NOMO-1 (cell line): Measurements from ENCODE around the gene CASP9.
A peak's percentile ranks its signal among the peaks of the same experiment; 100 is the strongest.
"Not testable (repeated sequence)": the region's sequence is repeated elsewhere in the genome, so short reads cannot be mapped to it uniquely, and the experiment has no call there.

Experiments used
- DNase-seq, 2 experiments: peaks; one replicate each; lab custom pipeline; 2025; ENCODE audit not compliant: unreplicated experiment in 2 of 2; lab: John Stamatoyannopoulos, UW

CASP9 gene

DNA sequence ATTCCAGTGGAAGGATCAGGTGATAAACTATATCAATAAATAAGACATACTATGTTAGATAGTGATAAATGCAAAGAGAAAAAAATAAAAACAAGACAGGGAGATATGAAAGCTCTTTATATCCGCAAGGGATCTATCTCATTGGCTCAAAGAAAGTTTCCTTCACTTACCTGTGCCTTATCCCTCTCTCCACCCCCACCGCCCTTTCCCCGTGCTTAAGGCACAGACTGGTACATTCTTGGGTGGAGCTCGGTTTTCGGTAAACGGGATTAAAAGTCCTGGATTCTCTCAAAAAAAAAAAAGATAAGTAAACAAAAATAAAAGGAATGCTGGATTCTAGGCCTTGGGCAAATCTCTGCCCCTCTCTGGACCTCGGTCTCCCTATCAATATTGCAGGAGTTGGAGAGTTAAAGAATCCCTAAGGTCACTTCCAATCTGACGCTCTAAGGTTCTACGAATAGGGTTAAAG is 2.0 kb upstream of the CASP9 start:
- DNase-seq: no peak

DNA sequence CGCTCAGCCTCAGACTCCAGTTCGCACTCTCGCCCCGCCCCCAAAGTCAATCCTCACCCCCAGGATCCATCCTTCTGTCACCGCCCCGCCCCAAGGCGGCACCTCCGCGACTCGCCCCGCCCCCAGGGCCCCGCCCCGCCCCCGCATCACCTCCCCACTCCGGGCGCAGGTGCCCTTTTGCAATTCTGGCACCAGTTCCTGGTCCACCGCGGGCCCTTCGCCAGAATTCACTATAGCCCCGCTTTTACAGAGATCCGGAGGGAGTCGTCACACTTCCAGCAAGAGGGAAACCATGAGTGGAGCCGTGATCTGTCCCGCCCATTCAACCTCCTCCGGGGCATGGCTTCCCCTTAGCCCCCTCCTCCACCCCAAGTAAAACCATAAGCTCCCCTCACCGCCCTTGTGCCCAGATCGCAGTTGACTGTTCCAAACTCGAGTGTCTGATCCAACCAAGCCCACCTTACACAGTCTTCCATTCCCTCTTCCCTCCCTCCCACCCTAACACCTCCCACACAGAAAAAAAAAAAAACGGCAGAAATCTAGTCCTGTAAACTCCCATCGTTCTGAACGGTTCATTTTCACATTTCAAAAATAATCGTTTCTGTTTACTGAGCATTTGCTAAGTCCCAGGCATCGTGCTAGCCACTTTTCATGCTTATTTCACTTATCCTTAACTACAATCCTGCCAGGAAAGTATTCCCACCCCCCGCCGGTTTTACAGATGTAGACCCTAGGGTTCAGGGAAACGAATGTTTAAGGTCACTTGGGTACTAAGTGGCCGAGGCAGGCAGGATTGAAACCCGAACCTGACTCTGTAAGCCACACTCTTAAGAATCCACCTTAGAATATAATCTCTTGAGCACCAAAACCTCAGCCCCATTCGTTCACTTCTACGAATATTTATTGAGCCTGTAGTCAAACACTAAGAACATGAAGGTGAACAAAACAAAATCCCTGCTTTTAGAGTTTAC is 1.3 kb upstream of the CASP9 start:
- peak in 1 of 2 experiments; percentile 33 for DNase-seq

DNA sequence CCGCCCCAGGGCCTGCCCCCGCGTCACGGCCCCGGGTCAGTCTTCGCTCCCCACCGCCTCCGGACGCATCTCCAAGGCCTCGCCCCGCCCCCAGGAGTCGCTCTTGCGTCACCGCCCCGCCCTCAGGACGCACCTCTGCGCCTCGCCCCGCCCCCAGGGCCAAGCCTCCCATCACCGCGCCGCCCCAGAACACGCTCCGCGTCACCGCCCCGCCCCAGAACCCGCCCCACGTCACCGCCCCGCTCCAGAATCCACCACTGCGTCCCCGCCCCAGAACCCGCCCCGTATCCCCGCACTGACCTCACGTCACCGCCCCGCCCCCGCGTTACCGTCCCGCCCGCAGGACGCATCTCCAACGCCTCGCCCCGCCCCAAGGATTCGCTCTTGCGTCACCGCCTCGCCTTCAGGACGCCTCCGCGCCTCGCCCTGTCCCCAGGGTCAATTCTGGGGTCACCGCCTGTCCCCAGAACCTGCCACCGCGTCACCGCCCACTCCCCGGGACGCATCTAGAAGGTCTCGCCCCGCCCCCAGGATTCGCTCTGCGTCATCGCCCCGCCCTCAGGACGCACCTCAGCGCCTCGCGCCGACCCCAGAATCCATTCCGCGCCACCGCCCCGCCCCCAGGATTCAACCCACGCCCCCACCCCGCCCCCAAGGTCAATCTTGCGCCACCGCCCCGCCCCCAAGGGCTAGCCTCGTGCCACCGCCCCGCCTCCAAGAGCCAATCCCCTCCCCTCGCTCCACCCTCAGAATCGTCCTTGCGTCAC is 451 bp upstream of the CASP9 start:
- peak; percentile 94 to 98 for DNase-seq

DNA sequence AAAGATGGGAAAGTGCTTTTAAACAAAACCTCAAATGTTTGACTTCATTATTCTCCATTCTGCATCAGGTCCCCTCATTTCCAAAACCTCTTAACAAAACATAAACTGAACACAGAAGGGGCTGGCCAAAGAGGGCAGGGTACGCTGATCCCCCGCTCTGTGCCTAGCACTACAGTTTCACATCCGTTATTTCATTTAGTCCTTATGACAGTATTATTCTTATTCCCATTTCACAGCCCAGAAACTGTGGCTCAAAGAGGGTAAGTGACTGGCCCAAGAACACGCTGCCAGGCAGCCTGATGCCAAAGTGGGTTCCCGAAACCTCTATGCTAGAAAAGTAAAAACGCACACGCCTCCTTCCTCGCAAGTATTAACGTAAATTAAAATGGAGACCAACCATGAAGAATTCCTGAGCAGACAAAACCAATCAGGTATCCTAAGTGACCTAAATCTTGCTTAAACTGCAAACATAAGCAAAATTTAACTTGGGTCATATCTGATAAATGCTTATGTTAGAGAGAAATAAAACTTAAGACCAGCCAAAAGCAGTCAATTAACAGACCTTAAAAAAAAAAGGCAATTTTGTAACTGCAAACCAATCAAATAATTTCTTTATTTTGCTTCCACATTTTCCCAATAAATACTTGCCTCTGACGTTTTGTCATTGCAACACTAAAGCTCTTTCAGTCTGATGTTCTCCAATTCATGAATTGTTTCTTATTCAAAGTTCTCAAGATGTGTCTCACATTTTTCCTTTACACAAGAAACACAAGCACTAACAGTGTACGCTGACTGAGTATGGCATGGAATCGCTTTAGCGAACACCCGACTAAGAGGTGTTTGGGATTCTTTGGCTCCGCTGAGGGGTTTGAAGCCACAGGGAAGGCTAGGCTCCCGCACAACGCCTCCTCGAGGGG is 653 bp downstream of the CASP9 start:
- peak in 1 of 2 experiments; percentile 27 for DNase-seq

DNA sequence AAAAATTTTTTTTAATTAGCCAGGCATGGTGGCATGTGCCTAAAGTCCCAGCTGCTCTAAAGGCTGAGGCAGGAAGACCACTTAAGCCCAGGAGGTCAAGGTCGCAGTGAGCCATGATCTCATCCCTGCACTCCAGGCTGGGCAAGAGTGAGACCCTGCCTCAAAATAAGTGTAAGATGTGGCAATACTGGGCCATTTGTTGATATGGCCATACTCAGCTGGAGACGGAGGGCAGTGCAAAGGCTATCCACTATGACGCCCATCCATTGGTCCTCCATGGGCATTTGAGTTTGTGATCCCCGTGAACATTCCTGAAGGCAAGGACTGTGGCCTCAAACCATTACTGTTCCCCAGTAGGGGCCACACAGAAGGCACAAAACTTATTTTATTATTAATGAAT is 1.5 kb downstream of the CASP9 start:
- no peak for DNase-seq

DNA sequence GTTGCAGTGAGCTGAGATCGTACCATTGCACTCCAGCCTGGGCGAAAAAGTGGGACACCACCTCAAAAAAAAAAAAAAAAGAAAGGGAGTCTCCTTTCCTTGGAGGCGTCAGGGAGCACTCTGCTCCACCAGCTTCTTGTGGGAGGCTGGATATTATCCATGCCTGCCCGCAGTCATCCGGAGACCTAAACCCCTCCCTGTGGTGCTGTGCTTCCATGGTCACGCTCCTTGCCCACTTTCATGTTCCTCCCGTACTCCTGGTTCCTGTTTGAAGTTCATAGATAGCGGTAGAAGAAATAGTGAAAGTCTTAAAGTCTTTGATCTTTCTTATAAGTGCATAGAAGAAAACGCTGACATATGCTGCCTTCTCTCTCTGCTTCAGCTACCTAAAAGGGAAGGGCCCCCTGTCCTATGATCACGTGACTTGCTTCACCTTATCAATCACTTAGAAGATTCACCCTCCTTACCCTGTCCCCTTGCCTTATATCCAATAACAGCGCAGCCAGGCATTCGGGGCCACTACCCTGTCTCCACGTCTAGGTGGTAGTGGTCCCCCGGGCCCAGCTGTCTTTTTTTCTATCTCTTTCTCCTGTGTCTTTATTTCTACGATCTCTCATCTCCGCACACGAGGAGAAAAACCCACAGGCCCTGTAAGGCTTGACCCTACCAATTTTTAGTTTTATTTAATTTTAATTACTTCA is 2.7 kb downstream of the CASP9 start:
- not testable (repeated sequence) for DNase-seq

DNA sequence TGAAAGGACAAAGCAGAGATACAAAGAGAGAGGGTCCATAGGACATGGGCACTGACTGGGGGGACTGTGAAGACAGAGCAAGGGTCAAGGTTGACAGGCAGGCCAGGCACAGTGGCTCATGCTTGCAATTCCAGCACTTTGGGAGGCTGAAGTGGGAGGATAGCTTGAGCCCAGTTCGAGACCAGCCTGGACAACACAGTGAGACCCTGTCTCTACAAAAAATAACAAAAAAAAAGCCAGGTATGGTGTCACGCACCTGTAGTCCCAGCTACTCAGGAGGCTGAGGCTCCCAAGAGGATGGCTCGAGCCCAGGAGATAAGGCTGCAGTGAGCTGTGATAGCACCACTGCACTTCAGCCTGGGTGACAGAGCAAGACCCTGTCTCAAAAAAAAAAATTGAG is 4.4 kb downstream of the CASP9 start:
- DNase-seq: no peak

DNA sequence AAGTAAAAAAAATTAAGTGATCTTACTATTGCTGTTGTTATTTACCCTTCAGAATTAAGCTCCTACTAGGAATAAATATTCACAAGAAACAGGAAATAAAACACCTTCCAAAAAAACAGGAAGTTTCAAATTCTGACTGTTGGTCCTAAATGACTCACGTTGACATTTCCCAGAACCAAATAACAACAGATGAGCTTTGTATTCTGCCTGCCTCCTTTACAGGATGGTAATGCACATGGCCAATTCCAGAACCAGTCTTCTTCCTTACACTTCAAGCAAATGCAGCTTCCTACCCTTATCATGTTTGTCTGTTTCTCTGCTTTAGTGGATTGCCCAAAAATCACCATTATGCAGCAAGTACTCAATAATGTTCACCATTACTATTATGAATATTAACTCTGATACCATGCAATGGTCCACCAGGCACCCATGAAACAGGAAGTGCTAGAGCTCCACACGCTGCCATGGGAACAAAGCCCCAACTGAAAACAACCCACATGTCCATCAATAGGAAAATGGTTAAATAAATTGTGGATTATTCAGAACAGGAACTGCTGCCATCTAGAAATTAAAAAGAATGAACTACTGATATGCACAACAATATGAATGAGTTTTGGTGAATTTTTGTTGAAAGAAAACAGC is 8.9 kb downstream of the CASP9 start:
- peak in 1 of 2 experiments; percentile 56 for DNase-seq

DNA sequence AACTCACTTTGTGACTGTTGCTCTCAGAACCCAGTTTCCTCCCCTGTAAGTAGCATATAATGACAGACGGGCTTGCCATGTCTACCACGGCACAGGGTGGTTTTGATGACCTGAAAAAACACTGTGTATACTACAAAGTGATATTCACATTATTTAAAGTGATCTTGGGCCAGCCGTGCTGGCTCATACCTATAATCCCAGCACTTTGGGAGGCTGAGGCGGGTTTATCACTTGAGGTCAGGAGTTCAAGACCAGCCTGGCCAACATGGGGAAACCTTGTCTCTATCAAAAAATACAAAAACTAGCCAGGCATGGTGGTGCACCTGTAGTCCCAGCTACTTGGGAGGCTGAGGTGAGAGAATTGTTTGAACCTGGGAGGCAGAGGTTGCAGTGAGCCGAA is 9.5 kb downstream of the CASP9 start:
- DNase-seq: not testable (repeated sequence)

DNA sequence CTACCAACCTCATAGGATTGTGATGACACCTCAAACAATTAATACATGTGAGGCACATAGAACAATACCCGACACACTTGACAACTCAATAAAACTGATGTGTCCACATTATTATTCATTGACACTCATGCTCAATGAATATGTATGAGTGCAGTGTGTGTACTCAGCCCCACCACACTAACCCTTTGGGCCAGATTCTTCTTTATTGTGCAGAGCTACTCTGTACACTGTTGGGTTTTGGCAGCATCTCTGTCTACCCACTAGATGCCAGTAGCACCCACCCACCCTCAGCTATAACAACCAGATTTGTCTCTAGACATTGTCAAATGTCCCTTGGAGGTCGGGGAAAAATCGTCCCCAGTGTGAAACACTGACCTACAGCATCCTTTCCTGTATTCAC is 10.1 kb downstream of the CASP9 start:
- DNase-seq: no peak

DNA sequence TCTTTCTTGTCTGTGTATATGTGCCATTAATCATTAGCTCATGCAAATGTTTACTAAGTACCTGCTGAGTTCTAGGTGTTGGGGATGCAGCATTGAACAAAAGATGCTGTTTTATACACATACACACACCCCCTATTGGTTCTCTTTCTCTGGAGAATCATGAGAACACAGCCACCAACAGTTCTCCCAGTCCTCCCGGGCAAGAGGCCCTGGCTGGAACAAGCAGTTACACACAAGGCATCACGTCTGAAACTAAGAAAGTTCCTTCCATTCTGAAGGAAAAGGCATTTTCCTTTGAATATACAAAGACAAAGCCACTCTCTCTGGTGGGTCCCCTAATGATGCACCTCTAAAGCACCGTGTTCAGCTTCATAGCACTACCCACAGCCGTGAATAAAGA is 10.8 kb downstream of the CASP9 start:
- no peak for DNase-seq

DNA sequence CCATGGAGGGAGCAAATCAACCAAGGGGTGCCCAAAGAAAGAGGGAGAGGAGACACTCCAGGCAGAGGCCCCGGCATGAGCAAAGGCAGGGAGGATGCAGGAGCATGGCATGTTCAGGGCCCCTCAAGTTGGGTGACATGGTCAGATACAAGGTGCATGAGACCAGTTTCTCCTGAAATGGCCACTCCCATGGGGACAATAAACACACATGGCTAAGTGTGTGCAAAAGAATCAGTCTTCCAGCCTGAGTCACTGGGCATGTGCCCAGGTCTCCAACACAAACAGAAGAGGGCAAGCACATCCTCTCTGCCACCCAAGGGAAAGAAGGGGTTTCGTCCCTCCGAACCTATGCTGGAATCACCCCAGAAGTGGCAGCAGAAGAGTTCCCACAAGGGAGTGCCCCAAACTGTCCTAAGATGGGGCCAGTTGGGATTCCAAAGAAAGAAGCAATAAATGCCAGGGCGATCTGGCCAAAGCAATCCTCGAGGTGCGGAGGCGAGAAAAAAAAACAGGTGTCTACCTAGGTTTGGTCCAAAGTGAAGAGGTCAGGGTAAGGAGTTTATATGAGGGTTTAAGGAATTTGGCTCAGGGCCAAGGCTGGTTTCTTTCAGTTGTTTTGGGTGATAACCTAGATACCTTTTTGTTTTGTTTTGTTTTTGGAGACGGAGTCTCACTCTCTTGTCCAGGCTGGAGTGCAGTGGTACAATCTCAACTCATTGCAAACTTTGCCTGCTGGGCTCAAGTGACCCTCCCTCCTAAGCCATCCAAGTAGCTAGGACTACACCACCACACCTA is 13.2 kb downstream of the CASP9 start:
- no peak for DNase-seq

DNA sequence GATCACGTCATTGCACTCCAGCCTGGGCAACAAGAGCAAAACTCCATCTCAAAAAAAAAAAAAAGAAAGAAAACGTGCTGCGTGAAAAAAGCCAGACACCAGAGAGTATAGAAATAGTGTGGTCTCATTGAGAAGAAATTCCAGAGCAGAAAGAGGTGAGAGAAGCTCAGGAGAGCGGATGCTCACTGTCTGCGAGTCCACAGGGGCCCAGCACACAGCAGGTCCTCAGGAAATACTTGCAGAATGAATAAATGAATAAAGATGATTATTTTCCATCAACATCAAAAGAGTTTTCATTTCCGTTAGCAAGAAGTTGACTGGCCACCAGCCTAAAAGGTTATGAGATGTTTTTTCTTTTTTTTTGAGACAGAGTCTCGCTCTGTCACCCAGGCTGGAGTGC is 14.4 kb downstream of the CASP9 start:
- no peak for DNase-seq

DNA sequence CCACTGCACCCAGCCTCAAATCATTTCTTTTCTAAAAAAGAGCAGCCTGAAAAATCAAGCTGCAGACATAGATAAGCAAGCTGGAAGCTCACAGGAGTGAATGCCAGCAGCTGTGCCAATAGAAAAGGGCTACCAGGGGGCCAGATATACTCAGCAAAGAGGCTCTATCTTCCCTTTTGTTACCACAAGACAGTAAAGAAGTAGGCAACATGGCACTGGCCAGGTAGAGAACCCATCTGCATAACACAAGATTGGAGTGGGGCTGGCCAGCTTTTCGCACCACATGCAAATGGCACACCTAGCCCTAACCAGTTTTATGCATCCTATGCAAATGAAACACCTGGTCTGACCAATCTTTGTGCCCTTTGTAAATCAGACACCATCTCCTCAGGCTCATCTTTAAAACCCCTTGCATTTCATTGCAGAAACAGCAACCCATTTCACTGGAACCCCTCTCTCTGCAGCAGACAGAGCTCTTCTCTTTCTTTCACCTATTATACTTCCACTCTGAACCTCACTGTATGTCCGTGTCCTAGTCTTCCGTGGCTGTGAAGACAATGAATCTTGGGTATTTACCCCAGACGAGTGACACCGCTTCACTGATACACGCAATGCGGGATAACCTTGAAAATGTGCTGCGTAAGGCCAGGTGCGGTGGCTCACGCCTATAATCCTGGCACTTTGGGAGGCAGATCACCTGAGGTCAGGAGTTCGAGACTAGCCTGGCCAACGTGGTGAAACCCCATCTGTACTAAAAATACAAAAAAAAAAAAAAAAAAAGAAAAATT is 15.1 kb downstream of the CASP9 start:
- no peak for DNase-seq

DNA sequence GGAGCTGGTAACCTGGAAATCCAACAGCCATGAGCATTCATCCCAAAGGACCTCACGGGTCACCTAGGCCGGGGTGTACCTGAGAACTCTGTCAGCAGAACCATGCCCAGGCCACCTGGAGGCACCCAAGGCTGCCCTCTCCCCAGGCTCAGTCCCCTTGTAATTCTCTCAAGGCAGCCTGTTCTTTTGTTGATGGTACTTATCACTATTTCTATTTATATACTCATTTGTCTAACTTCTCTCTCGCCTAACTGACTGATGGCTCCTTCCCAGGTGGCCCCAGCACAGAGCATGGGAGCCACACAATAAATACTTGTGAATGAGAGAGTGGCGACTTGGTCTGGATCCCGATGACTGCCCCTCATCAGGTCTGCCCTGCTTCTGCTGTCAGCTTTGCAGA is 16.7 kb downstream of the CASP9 start:
- DNase-seq: no peak

DNA sequence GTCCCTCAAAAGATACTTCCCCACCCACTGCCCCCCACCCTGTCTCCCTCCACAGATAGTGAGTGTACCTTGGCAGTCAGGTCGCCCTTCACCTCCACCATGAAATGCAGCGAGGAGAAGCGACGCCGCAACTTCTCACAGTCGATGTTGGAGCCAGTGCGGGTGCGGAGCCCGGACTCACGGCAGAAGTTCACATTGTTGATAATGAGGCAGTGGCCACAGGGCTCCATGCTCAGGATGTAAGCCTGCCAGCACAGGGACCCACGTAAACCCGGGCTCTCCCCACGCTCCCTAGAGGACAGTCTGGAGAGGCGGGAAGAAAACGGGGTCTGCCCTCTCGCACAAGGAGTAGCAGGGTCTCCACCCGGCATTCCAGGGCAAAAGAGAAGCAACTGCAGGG is 17.2 kb downstream of the CASP9 start:
- DNase-seq: no peak

DNA sequence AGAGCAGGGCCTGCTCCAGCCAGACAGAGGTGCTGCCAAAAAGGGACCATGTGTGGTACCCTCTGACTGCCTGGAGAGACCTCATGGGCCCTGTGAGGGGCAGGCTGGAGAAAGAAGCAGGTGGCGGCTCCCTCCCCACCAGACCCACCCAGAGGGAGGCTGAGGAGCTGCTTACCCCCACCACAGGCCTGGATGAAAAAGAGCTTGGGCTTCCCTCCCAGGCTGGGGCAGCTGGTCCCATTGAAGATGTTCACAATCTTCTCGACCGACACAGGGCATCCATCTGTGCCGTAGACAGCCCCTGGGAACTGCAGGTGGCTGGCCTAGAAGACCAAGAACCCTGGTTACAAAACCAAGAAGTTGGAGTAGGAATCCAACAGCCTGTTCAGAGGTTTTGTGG is 19.6 kb downstream of the CASP9 start:
- no peak for DNase-seq
